HepG2 (cell line): ENCODE data around the gene BCAS3. TPM values are rescaled to one million over a fixed set of nuclear protein-coding genes. Genes with fewer than 3 reads are reported as not detected.
A peak's percentile ranks its signal among the peaks of the same experiment; 100 is the strongest.

Experiments
- ATAC-seq: fragments of 200-7000 bp; cut with Tn5 transposase; 3 replicates; pipeline ENCODE4 v1.9.1; 2020; ENCODE audit warnings: mild to moderate bottlenecking, moderate library complexity
- BruUV-seq: library from RNA; stranded (reverse); fragments of 400-500 nt; replicated peaks from 2 replicates; lab custom pipeline; 2021; lab: Mats Ljungman, UMichigan
- CTCF ChIA-PET: fragments of 300-600 bp; formaldehyde crosslinking; extraction: SDS; loops from one replicate; lab custom pipeline; 2021; ENCODE audit warnings: low total read pairs, inconsistent platforms, low intra/inter-chr PET ratio; lab: Yijun Ruan, JAX
- POLR2A ChIA-PET: fragments of 350-600 bp; sonication (Branson Sonifier 250); formaldehyde crosslinking; loops from one replicate; lab custom pipeline; 2020; ENCODE audit warnings: antibody characterized with exemption, inconsistent platforms; lab: Yijun Ruan, JAX
- DNase-seq: peaks from one replicate; pipeline ENCODE4 v3.0.0-alpha.2; 2015; ENCODE audit warnings: low spot score
- FAIRE-seq: peaks from 3 replicates; lab custom pipeline; 2011; peaks lifted over from hg19 to GRCh38; lab: Jason Lieb, UNC
- H2AFZ ChIP-seq: one replicate; pipeline ENCODE4 v1.6.1; 2011; ENCODE audit warnings: low read length, inconsistent platforms
- H3K27ac ChIP-seq: fragments of 300-600 bp; 3 replicates; pipeline ENCODE4 v1.8.0; 2011; ENCODE audit warnings: mixed run types, mild to moderate bottlenecking, mixed read lengths, low read length, inconsistent platforms; ENCODE audit not compliant: insufficient read depth; ENCODE audit errors: extremely low read length
- H3K27me3 ChIP-seq, 2 experiments: fragments of 200-600 bp in 1 of 2; 2 replicates in 1 of 2; 3 replicates in 1 of 2; pipeline versions ENCODE4 v1.6.0 to v1.8.0; 2011; ENCODE audit warnings: low read length in 2 of 2, mild to moderate bottlenecking in 2 of 2, moderate library complexity in 2 of 2, inconsistent platforms in 1 of 2; ENCODE audit not compliant: insufficient read depth in 2 of 2, control insufficient read depth in 1 of 2
- H3K36me3 ChIP-seq, 2 experiments: fragments of 200-600 bp in 1 of 2; replicated peaks in 1 of 2; 2 replicates in 1 of 2; 3 replicates in 1 of 2; pipeline versions ENCODE4 v1.5.1 to v1.8.0; 2011; ENCODE audit warnings: low read length in 2 of 2, inconsistent platforms in 1 of 2; ENCODE audit not compliant: insufficient read depth in 2 of 2, control insufficient read depth in 1 of 2
- H3K4me1 ChIP-seq: 2 replicates; pipeline ENCODE4 v1.5.1; 2012; ENCODE audit warnings: low read length, inconsistent platforms; ENCODE audit not compliant: insufficient read depth
- H3K4me2 ChIP-seq: 2 replicates; pipeline ENCODE4 v1.6.0; 2011; ENCODE audit warnings: low read depth, low read length, inconsistent platforms
- H3K4me3 ChIP-seq, 3 experiments: fragments of 200-600 bp in 1 of 3; sonication (generic), shearing (Covaris generic) in 1 of 3; replicated peaks in 1 of 3; 2 replicates each; pipeline ENCODE4 v1.5.1; 2011 to 2016; ENCODE audit warnings: low read length in 3 of 3, inconsistent platforms in 2 of 3, low read depth in 2 of 3, mild to moderate bottlenecking in 2 of 3, control low read depth in 1 of 3, mixed read lengths in 1 of 3; ENCODE audit not compliant: insufficient read depth in 1 of 3
- H3K79me2 ChIP-seq: one replicate; pipeline ENCODE4 v1.6.1; 2011; ENCODE audit warnings: low read length, inconsistent platforms; ENCODE audit not compliant: insufficient read depth
- H3K9ac ChIP-seq: 2 replicates; pipeline ENCODE4 v1.6.0; 2011; ENCODE audit warnings: mild to moderate bottlenecking, low read depth, low read length, inconsistent platforms; ENCODE audit not compliant: insufficient read depth
- H3K9me3 ChIP-seq: 2 replicates; pipeline ENCODE4 v1.5.1; 2012; ENCODE audit warnings: mild to moderate bottlenecking, low read length
- H4K20me1 ChIP-seq: 2 replicates; pipeline ENCODE4 v1.6.0; 2011; ENCODE audit warnings: inconsistent platforms, mild to moderate bottlenecking, low read length, moderate library complexity; ENCODE audit not compliant: insufficient read depth
- ATF3 ChIP-seq: sonication (generic); formaldehyde crosslinking; IDR thresholded peaks from 2 replicates; pipeline ENCODE4 v1.4.0; 2020; ENCODE audit warnings: missing genetic modification reagents
- CCDC6 ChIP-seq: sonication (generic); formaldehyde crosslinking; IDR thresholded peaks from 2 replicates; pipeline ENCODE4 v1.8.1; 2022; ENCODE audit warnings: mild to moderate bottlenecking, missing genetic modification reagents, moderate library complexity
- CEBPB ChIP-seq: IDR thresholded peaks from 2 replicates; pipeline ENCODE4 v1.6.1; 2011; ENCODE audit warnings: low read depth, low read length, improper control_type of control experiment, borderline replicate concordance
- CEBPG ChIP-seq: IDR thresholded peaks from 2 replicates; pipeline ENCODE4 v1.6.1; 2016
- CREM ChIP-seq, 2 experiments: sonication (generic) in 1 of 2; formaldehyde crosslinking in 1 of 2; IDR thresholded peaks; 2 replicates each; pipeline versions ENCODE4 v1.4.0 to v1.6.1; 2016 to 2020; ENCODE audit warnings: antibody characterized with exemption in 1 of 2, mild to moderate bottlenecking in 1 of 2, missing genetic modification reagents in 1 of 2
- FOSL2 ChIP-seq: sonication (generic); formaldehyde crosslinking; IDR thresholded peaks from 2 replicates; pipeline ENCODE4 v1.4.0; 2020; ENCODE audit warnings: missing genetic modification reagents
- NCOA2 ChIP-seq: sonication (generic); formaldehyde crosslinking; IDR thresholded peaks from 2 replicates; pipeline ENCODE4 v1.8.0; 2022; ENCODE audit warnings: inconsistent platforms
- NR2C2 ChIP-seq: sonication (generic); formaldehyde crosslinking; IDR thresholded peaks from 2 replicates; pipeline ENCODE4 v1.4.0; 2020; ENCODE audit warnings: missing genetic modification reagents, mild to moderate bottlenecking, moderate library complexity, borderline replicate concordance
- NR2F1 ChIP-seq, 2 experiments: fragments of 450-650 bp in 1 of 2; formaldehyde crosslinking in 1 of 2; IDR thresholded peaks; 2 replicates each; pipeline versions ENCODE4 v1.5.0 to v1.6.1; 2016 to 2020; ENCODE audit warnings: mild to moderate bottlenecking in 1 of 2, missing compliant biosample characterization in 1 of 2, missing genetic modification reagents in 1 of 2, moderate library complexity in 1 of 2
- NR2F6 ChIP-seq, 2 experiments: IDR thresholded peaks; 2 replicates each; pipeline ENCODE4 v1.6.1; 2016; ENCODE audit warnings: antibody characterized with exemption in 1 of 2, mild to moderate bottlenecking in 1 of 2
- SP1 ChIP-seq, 2 experiments: fragments of 450-650 bp in 1 of 2; sonication (generic) in 1 of 2; formaldehyde crosslinking in 1 of 2; IDR thresholded peaks; 2 replicates each; pipeline versions ENCODE4 v1.4.0 to v1.6.1; 2016 to 2020; ENCODE audit warnings: missing genetic modification reagents in 1 of 2
- TGIF2 ChIP-seq: IDR thresholded peaks from 2 replicates; pipeline ENCODE4 v1.6.1; 2016; ENCODE audit warnings: control low read depth, missing compliant biosample characterization
- ZNF251 ChIP-seq: sonication (generic); formaldehyde crosslinking; IDR thresholded peaks from 2 replicates; pipeline ENCODE4 v1.9.0; 2021; ENCODE audit warnings: mild to moderate bottlenecking, missing genetic modification reagents
- WGBS: methylation state at CpG from one replicate; pipeline ENCODE4 v1.1.6; 2017; ENCODE audit warnings: low lambda C conversion rate; 5-methylcytosine and 5-hydroxymethylcytosine counted together
- in situ Hi-C: cut with HindIII; loops from 2 replicates; pipeline ENCODE4 v1.10.0; 2017; ENCODE audit warnings: low pct_unique_long_range_greater_than_20kb; ENCODE audit not compliant: extremely low pct_ligation_motif_present
- intact Hi-C: fragments of 100-400 bp; cut with micrococcal nuclease; formaldehyde crosslinking; loops from one replicate; pipeline ENCODE4 v1.10.0; 2022; ENCODE audit not compliant: unreplicated experiment
- polyA plus RNA-seq, 8 experiments: library from polyadenylated mRNA; depleted of rRNA in 3 of 8; stranded (reverse) in 7 of 8; unstranded in 1 of 8; fragments of >200 nt; fragmentation: Illumina TruSeq in 4 of 8; extraction: Trizol in 4 of 8; gene quantifications; 2 replicates each; pipeline versions ENCODE4 v1.2.1 to v1.2.3, GENCODE V29; 2011 to 2016; ENCODE audit warnings: low read depth in 4 of 8, missing spikeins in 1 of 8, mixed read lengths in 1 of 8; ENCODE audit not compliant: insufficient read depth in 1 of 8
- total RNA-seq, 5 experiments: library from RNA; depleted of rRNA; stranded (reverse); fragments of >200 nt; fragmentation: Illumina TruSeq; extraction: Trizol; gene quantifications; 2 replicates each; pipeline ENCODE4 v1.2.3, GENCODE V29; 2016; ENCODE audit warnings: low read depth in 1 of 5

BCAS3 gene
- total and polyA plus RNA-seq, 2 of the 13 experiments (the other 11 are each of a cell fraction or from before 2014, with no cell fraction given) = 10.7 to 11.2 TPM

DNA sequence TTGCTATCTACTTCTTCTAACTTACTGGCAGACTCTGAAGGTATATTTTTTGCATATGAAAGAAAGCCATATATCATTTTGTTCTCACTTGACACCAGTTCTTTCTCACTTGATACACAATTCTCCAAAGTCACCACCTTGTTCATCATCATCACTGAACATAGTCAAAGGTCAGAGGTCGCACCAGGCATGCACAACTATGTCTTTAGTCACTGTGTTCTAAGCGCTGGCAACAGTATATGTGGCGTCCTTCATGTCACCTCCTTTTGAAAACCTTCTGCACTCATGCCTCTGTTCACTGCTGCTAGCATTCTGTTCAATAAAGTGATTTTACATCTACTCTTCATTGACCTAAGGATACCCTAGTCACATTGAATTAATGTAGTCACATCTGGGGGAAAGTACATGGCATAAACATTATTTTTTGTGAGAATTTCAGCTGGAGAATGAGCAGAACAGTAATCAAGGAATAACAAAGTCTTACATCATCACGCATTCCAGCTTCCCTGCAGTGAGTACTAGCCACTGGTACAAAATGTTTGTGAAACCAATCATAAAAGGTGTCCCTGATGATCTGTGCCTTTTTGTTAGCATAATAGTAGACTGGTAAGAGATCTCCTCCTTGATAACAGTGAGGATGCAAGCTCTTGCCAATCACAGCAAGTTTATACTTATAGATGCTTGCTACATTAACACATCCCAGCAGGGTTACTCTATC, 754.1 kb downstream of the BCAS3 start:
- peaks cover 11% of the 10 kb centered on the region; the same call in 1 of the 2 replicates for H3K9me3 ChIP-seq
- H3K4me3 ChIP-seq = no peak overlapping the region
- H3K27ac ChIP-seq = no peak overlapping the region
- H3K36me3 ChIP-seq = no peaks in the 10 kb centered on the region
- H3K79me2 ChIP-seq = no peaks in the 10 kb centered on the region
- CTCF ChIA-PET = no interaction called here
- no peak overlapping the region for H2AFZ ChIP-seq
- no TSS peak for BruUV-seq
- H3K9ac ChIP-seq = no peak overlapping the region
- TF ChIP-seq NR2F1 (CRISPR knock-in tag; IDR thresholded peaks at IDR 0.05) = peak; percentile 61 to 77; a peak in 3 of 4 replicates
- peak; percentile 33; the same call in 1 of the 2 replicates for TF ChIP-seq ATF3 (CRISPR knock-in tag)
- TF ChIP-seq CCDC6 (CRISPR knock-in tag) = no peak
- TF ChIP-seq CREM (IDR thresholded peaks at IDR 0.05) = 0 out of 2 replicates have a peak, but pooled peaks have one; percentile 11
- TF ChIP-seq CREM (CRISPR knock-in tag; IDR thresholded peaks at IDR 0.05) = no peak
- no peak for TF ChIP-seq SP1 (IDR thresholded peaks at IDR 0.05)
- no peak for TF ChIP-seq SP1 (CRISPR knock-in tag; IDR thresholded peaks at IDR 0.05)
- TF ChIP-seq FOSL2 (CRISPR knock-in tag) = peak; percentile 34; the same call in 1 of the 2 replicates
- TF ChIP-seq NCOA2 (CRISPR knock-in tag) = no peak
- no peak for TF ChIP-seq ZNF251 (CRISPR knock-in tag)
- TF ChIP-seq CEBPB = peak; percentile 48; the same call in 1 of the 2 replicates
- 0 out of 2 replicates have a peak, but pooled peaks have one; percentile 33 for TF ChIP-seq TGIF2
- peak; percentile 62; the same call in 1 of the 2 replicates for TF ChIP-seq NR2C2 (CRISPR knock-in tag)
- peak; percentile 87 for TF ChIP-seq NR2F6 (IDR thresholded peaks at IDR 0.05)
- peak; percentile 77 for TF ChIP-seq NR2F6 (CRISPR knock-in tag; IDR thresholded peaks at IDR 0.05)
- peak; percentile 33 for TF ChIP-seq CEBPG (CRISPR knock-in tag)
- POLR2A ChIA-PET = no interaction called here
- no peaks in the 10 kb centered on the region for H4K20me1 ChIP-seq
- peak; percentile 44 for ATAC-seq
- FAIRE-seq = no peak
- H3K4me2 ChIP-seq = no peak overlapping the region
- in situ Hi-C loops (no loop called here), intact Hi-C loops (no loop called here)
- DNase-seq = peak; percentile 79
- H3K27me3 ChIP-seq = no peaks in the 10 kb centered on the region
- 9% methylated on average over 4 of the region's 4 CpGs for WGBS
- peaks cover 39% of the 10 kb centered on the region for H3K4me1 ChIP-seq
